Activated CD8-positive, alpha-beta T cell treated with anti-CD3 and anti-CD28 coated beads for 36 hours (primary cell): ENCODE results near the gene DNAI1. TPM values are rescaled to one million over a fixed set of nuclear protein-coding genes. Genes with fewer than 3 reads are reported as not detected.

ENCODE experiments used
- ATAC-seq: fragments of 200-7000 bp; cut with Tn5 transposase; one replicate; pipeline ENCODE4 v1.10.0; 2021; ENCODE audit warnings: mild to moderate bottlenecking, moderate library complexity
- CTCF ChIA-PET: fragments of 350-600 bp; sonication (Branson Sonifier 250); formaldehyde crosslinking; loops from one replicate; lab custom pipeline; 2021; ENCODE audit warnings: antibody characterized with exemption; lab: Charles Lee
- POLR2A ChIA-PET: fragments of 350-600 bp; sonication (Branson Sonifier 250); formaldehyde crosslinking; loops from one replicate; lab custom pipeline; 2021; ENCODE audit warnings: antibody characterized with exemption; lab: Charles Lee
- DNase-seq: peaks from one replicate; pipeline ENCODE4 v3.0.0-alpha.2; 2020
- H3K27ac Mint-ChIP-seq: one replicate; pipeline ENCODE4 v1.8.0; 2021; ENCODE audit warnings: mild to moderate bottlenecking, mixed read lengths
- H3K27me3 Mint-ChIP-seq: one replicate; pipeline ENCODE4 v1.8.0; 2021; ENCODE audit warnings: mixed read lengths
- H3K36me3 Mint-ChIP-seq: one replicate; pipeline ENCODE4 v1.8.0; 2021; ENCODE audit warnings: low read depth, mixed read lengths
- H3K4me1 Mint-ChIP-seq: one replicate; pipeline ENCODE4 v1.8.0; 2021; ENCODE audit warnings: low read depth, mixed read lengths
- H3K4me3 Mint-ChIP-seq: one replicate; pipeline ENCODE4 v1.8.0; 2021; ENCODE audit warnings: mild to moderate bottlenecking, moderate library complexity, mixed read lengths
- H3K9me3 Mint-ChIP-seq: one replicate; pipeline ENCODE4 v1.8.0; 2021; ENCODE audit warnings: mixed read lengths
- CTCF ChIP-seq: fragments of 200-600 bp; IDR thresholded peaks from one replicate; pipeline ENCODE4 v1.8.0; 2022; ENCODE audit warnings: antibody characterized with exemption, mild to moderate bottlenecking
- intact Hi-C: fragments of 100-400 bp; cut with micrococcal nuclease; formaldehyde crosslinking; loops from one replicate; pipeline ENCODE4 v1.10.0; 2022
- total RNA-seq, 2 experiments: library from RNA; stranded (reverse); gene quantifications; one replicate each; pipeline ENCODE4 v1.2.3, GENCODE V29; 2021

DNAI1 gene
- total RNA-seq, 2 experiments from 2014 or later = 0.18 TPM; not detected in 1

- ChIA-PET POLR2A (no interaction called here), CTCF (interaction anchor here (2.3 kb wide), 1 partner anchor 62 kb away, joined by 6 read pairs; no protein-coding TSS in a partner anchor)
- intact Hi-C loops = no loop called here
- no peak for TF ChIP-seq CTCF
- Mint-ChIP-seq H3K9me3 (no peaks in the 10 kb centered on the region), H3K36me3 (no peaks in the 10 kb centered on the region), H3K4me3 (no peak overlapping the region), H3K27ac (no peak overlapping the region), H3K27me3 (peaks cover 6% of the 10 kb centered on the region), H3K4me1 (no peaks in the 10 kb centered on the region)
- ATAC-seq (no peak), DNase-seq (no peak)
These were observed 82.9 kb downstream of the DNAI1 start for GRCh38 chr9:34541540-34541939.

GRCh38 chr9:34544035-34544434, 85.4 kb downstream of the DNAI1 start:
- peaks cover 16% of the 10 kb centered on the region for H3K27me3 Mint-ChIP-seq
- POLR2A ChIA-PET = no interaction called here
- ATAC-seq (no peak), DNase-seq (no peak)
- no peaks in the 10 kb centered on the region for H3K4me1 Mint-ChIP-seq
- intact Hi-C loops = no loop called here
- H3K27ac Mint-ChIP-seq = no peak overlapping the region
- H3K9me3 Mint-ChIP-seq = no peaks in the 10 kb centered on the region
- H3K4me3 Mint-ChIP-seq = no peak overlapping the region
- H3K36me3 Mint-ChIP-seq = no peaks in the 10 kb centered on the region
- no peak for TF ChIP-seq CTCF
- CTCF ChIA-PET = interaction anchor here (1.0 to 1.6 kb wide), 2 partner anchors 60 to 90 kb away, joined by 3 to 4 read pairs; no protein-coding TSS in a partner anchor

GRCh38 chr9:34545497-34545896, 86.9 kb downstream of the DNAI1 start:
- TF ChIP-seq CTCF = no peak
- Mint-ChIP-seq H3K27ac (no peak overlapping the region), H3K36me3 (no peaks in the 10 kb centered on the region), H3K4me3 (no peak overlapping the region), H3K9me3 (no peaks in the 10 kb centered on the region), H3K4me1 (no peaks in the 10 kb centered on the region), H3K27me3 (peaks cover 16% of the 10 kb centered on the region)
- CTCF ChIA-PET = interaction anchor here (1.3 to 2.9 kb wide), 2 partner anchors 46 to 58 kb away, joined by 4 to 10 read pairs; no protein-coding TSS in a partner anchor
- DNase-seq (no peak), ATAC-seq (no peak)
- POLR2A ChIA-PET = no interaction called here
- intact Hi-C loops = loop anchor here (5.0 kb wide), 1 partner anchor 47 kb away; no protein-coding TSS in a partner anchor

GRCh38 chr9:34546102-34546833, 87.7 kb downstream of the DNAI1 start:
- H3K9me3 Mint-ChIP-seq = no peaks in the 10 kb centered on the region
- intact Hi-C loops = loop anchor here (5.0 kb wide), 1 partner anchor 46 kb away; no protein-coding TSS in a partner anchor
- no peaks in the 10 kb centered on the region for H3K4me1 Mint-ChIP-seq
- no peaks in the 10 kb centered on the region for H3K36me3 Mint-ChIP-seq
- no peak overlapping the region for H3K4me3 Mint-ChIP-seq
- ChIA-PET POLR2A (no interaction called here), CTCF (interaction anchor here (0.8 to 2.9 kb wide), 9 partner anchors 9 to 142 kb away, joined by 3 to 24 read pairs (median 4); no protein-coding TSS in a partner anchor)
- TF ChIP-seq CTCF = no peak
- no peak for ATAC-seq
- H3K27me3 Mint-ChIP-seq = peaks cover 15% of the 10 kb centered on the region
- DNase-seq = no peak
- no peak overlapping the region for H3K27ac Mint-ChIP-seq
